ACC112 (cell line): Measurements from ENCODE around the gene UBE2C.
"Not testable (repeated sequence)": the region's sequence is repeated elsewhere in the genome, so short reads cannot be mapped to it uniquely, and the experiment has no call there.

ENCODE experiments used
- H2AFZ ChIP-seq: fragments of 200-600 bp; sonication (generic); one replicate; pipeline ENCODE4 v1.6.0; 2017; ENCODE audit warnings: antibody characterized with exemption, low read length; ENCODE audit not compliant: unreplicated experiment
- H3K27ac ChIP-seq: fragments of 200-600 bp; sonication (generic); 2 replicates; pipeline ENCODE4 v1.5.1; 2014; ENCODE audit warnings: low read depth, mild to moderate bottlenecking, antibody characterized with exemption, low read length, moderate library complexity
- H3K27me3 ChIP-seq: fragments of 200-600 bp; sonication (generic); 2 replicates; pipeline ENCODE4 v1.6.1; 2014; ENCODE audit warnings: mild to moderate bottlenecking, antibody characterized with exemption, low read length, moderate library complexity, mixed read lengths; ENCODE audit not compliant: insufficient read depth
- H3K36me3 ChIP-seq: fragments of 200-600 bp; sonication (generic); 2 replicates; pipeline ENCODE4 v1.6.1; 2016; ENCODE audit warnings: mild to moderate bottlenecking, antibody characterized with exemption, low read length, moderate library complexity, mixed read lengths; ENCODE audit not compliant: insufficient read depth
- H3K4me1 ChIP-seq: fragments of 200-600 bp; sonication (generic); one replicate; pipeline ENCODE4 v1.6.1; 2016; ENCODE audit warnings: low read length, mixed read lengths; ENCODE audit not compliant: insufficient read depth, unreplicated experiment, control insufficient read depth
- H3K4me3 ChIP-seq: fragments of 200-600 bp; sonication (generic); 2 replicates; pipeline ENCODE4 v1.5.1; 2014; ENCODE audit warnings: mild to moderate bottlenecking, low read depth, low read length
- H3K79me2 ChIP-seq: fragments of 200-600 bp; sonication (generic); one replicate; pipeline ENCODE4 v1.6.0; 2016; ENCODE audit warnings: low read length; ENCODE audit not compliant: control insufficient read depth, unreplicated experiment, insufficient read depth

UBE2C gene

DNA sequence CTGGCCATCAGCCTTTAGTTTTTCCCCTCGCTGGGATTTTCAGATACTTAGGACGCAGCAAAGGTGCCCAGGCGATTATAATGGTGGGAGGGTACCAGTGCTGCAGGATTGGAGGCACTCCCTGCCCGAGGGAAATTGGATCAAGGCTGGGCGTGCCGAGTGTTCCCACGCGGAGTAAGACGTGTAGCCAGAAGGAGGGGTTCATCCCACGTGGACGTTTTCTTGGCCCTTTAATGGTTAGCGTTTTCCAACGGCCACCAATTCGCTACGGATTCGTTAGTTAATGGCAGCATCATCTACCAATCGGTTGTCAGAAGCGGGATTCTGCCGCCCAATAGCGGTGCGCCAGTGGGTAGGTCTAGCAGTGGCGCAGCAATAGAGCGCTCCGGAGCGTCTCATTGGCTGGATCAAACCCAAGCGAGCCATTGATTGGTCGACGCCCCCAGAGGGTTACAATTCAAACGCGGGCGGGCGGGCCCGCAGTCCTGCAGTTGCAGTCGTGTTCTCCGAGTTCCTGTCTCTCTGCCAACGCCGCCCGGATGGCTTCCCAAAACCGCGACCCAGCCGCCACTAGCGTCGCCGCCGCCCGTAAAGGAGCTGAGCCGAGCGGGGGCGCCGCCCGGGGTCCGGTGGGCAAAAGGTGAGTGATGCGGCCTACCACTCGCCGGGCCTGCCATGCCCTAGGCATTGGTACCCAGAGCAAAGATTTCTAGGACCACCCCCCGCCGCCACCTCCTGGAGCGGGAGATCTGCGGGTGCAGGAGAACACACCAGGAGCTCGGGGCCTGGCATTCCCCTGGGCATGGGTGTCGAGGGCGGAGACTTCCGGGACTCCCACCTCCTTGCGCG, at the start of gene UBE2C:
TSS of gene UBE2C (plus strand) at position 488 of the 849 bp plus-strand sequence. CDS start at position 540, 52 bp downstream.
- H3K36me3 ChIP-seq: peaks cover 24% of the 10 kb centered on the region
- peaks cover 16% of the 10 kb centered on the region for H3K4me1 ChIP-seq
- peak within 1 kb of the TSS; percentile 61 for H3K27ac ChIP-seq
- H2AFZ ChIP-seq: peak within 1 kb of the TSS; percentile 67
- H3K79me2 ChIP-seq: peaks cover 30% of the 10 kb centered on the region
- peak within 1 kb of the TSS; percentile 88 for H3K4me3 ChIP-seq
- H3K27me3 ChIP-seq: no peaks in the 10 kb centered on the region

DNA sequence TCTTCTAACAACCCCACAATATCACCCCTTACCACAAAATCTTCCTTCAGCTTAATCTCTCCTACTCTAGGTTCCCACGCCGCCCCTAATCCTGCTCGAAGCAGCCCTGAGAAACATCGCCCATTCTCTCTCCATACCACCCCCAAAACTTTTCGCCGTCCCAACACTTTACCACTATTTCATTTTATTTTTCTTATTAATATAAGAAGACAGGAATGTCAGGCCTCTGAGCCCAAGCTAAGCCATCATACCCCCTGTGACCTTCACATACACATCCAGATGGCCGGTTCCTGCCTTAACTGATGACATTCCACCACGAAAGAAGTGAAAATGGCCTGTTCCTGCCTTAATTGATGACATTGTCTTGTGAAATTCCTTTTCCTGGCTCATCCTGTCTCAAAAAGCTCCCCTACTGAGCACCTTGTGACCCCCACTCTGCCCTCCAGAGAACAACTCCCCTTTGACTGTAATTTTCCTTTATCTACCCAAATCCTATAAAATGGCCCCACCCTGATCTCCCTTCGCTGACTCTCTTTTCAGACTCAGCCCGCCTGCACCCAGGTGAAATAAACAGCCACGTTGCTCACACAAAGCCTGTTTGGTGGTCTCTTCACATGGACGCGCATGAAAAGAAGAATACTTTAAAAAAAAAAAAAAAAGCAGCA, 47.7 kb upstream of the UBE2C start:
- not testable (repeated sequence) for H3K4me3 ChIP-seq, H3K79me2 ChIP-seq, H2AFZ ChIP-seq, H3K4me1 ChIP-seq, H3K27me3 ChIP-seq, H3K36me3 ChIP-seq, H3K27ac ChIP-seq

DNA sequence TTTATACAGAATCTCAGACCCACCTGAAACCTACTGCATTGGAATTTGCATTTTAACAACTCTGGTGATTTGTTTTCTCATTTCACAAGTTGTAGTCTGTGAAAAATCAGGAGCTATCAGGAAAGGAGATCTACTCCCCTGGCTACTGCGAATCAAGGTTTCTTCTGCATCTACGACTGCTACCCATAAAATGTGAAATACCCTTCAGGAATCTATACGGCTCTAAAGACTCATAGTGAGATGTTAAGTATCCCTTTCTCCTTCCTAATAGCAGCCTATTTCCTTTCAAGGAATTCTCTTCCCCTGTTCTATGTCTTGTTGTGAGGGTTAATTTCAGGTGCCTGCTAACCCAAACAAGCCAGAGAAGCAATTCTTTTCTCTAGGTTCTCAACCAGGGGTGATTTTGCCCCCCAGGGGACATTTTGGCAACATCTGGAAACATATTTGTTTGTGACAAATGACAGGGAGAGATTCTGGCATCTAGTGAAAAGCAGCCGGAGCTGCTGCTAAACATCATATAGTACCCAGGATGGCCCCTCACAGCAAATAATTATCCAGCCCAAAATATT, 47.1 kb upstream of the UBE2C start:
- Histone ChIP-seq H3K4me3 (no peak overlapping the region), H2AFZ (no peak overlapping the region), H3K27ac (no peak overlapping the region), H3K4me1 (no peaks in the 10 kb centered on the region), H3K27me3 (no peaks in the 10 kb centered on the region), H3K79me2 (no peaks in the 10 kb centered on the region), H3K36me3 (no peaks in the 10 kb centered on the region)

DNA sequence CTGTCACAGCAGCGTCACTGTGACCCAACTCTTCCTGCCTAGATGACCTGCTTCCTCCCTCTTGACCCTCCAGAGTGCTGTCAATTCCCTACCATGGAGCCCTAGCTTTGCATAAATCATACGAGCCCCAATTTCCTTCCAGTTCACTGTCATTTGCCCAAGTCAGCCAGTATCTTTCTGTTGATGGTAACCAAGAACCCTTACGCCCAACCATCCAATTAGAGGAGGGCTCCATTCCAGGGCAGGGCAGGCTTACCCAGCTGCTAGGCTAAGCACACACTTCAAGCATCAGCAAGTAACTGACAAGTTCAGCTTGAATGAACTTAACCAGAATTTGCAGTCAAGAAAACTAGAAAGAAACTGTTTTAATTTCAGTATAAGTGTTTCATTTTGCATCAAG, 46.5 kb upstream of the UBE2C start:
- no peak overlapping the region for H3K4me3 ChIP-seq
- no peaks in the 10 kb centered on the region for H3K4me1 ChIP-seq
- no peak overlapping the region for H3K27ac ChIP-seq
- H3K79me2 ChIP-seq: no peaks in the 10 kb centered on the region
- H3K27me3 ChIP-seq: no peaks in the 10 kb centered on the region
- H3K36me3 ChIP-seq: no peaks in the 10 kb centered on the region
- H2AFZ ChIP-seq: no peak overlapping the region

- Histone ChIP-seq H3K79me2 (no peaks in the 10 kb centered on the region), H2AFZ (no peak overlapping the region), H3K4me3 (no peak overlapping the region), H3K27me3 (no peaks in the 10 kb centered on the region), H3K4me1 (peaks cover 5% of the 10 kb centered on the region), H3K36me3 (no peaks in the 10 kb centered on the region), H3K27ac (no peak overlapping the region)
Measured at GRCh38 chr20:45768479-45768878, 44.0 kb upstream of the UBE2C start.

DNA sequence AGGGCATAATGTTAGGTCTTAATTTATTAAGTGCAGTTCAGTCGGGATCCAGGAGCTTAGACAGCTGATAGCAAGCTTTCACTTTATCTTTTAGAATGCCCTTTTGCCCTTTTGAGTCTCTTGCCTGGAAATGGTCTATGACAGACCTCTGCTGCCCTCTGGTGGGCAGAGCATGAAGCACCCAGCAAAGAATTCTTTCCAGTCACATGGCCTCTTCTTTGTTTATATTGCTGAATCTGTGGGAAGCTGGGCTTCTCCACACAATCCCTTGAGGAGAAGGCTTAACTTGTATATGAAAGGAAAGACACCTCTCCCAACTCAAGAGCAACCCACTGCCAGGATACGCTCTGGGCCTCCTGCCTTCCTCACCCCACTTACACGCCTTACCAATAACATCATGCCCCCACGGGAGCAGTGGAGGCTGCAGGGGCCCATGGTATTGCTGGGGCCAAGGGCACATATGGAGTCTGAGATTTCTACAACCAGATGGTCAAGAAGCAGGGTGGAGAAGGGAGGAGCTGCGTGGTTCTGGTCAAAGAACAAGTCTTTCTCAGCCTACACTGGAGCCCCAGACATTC, 41.2 kb upstream of the UBE2C start:
- H3K27ac ChIP-seq: no peak overlapping the region

DNA sequence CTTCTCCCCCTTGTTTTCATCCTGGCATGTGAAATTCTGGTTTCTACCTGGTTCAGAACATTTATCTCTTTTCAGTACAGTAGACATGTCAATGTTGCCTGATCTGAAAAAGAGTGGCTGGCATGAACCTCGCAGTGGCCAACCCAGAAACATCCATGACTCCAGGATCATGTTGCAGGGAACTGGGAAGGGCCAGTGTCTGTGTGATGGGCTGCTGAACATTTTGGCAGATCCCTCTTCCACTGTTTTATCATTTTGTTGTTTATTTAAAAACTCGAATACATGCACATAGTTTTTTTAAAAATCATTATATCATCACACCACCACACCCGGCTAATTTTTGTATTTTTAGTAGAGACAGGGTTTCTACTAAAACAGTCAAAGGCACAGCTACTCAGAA, 39.8 kb upstream of the UBE2C start:
- Histone ChIP-seq H3K79me2 (no peaks in the 10 kb centered on the region), H3K4me3 (no peak overlapping the region), H3K36me3 (no peaks in the 10 kb centered on the region), H3K27me3 (no peaks in the 10 kb centered on the region), H3K27ac (no peak overlapping the region), H3K4me1 (peaks cover 5% of the 10 kb centered on the region), H2AFZ (no peak overlapping the region)

More for the DNA sequence above, 41.2 kb upstream of the UBE2C start:
- no peak overlapping the region for H3K4me3 ChIP-seq
- no peaks in the 10 kb centered on the region for H3K27me3 ChIP-seq
- H3K79me2 ChIP-seq: no peaks in the 10 kb centered on the region
- H3K36me3 ChIP-seq: no peaks in the 10 kb centered on the region
- peak overlapping the region; percentile 63 for H2AFZ ChIP-seq
- peaks cover 5% of the 10 kb centered on the region for H3K4me1 ChIP-seq

DNA sequence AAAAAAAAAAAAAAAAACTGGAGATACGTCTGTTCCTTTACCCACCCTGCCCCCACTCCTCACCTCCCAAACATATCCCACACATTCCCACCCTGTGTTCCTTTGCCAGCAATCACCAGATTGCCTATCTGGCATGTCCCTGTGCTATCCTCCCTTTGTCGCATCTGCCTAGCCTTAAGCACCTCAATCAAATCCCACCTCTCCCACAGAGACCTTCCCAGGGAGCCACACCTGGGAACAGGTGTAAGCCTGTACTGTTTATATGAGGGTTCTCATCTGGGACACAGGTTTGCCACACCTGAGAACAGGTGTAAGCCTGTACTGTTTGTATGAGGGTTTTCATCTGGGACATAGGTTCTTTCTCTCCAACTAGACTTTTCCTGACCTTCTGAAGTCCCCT, 37.5 kb upstream of the UBE2C start:
- Histone ChIP-seq H3K79me2 (no peaks in the 10 kb centered on the region), H3K27me3 (no peaks in the 10 kb centered on the region), H3K27ac (no peak overlapping the region), H3K4me1 (peaks cover 24% of the 10 kb centered on the region), H3K36me3 (no peaks in the 10 kb centered on the region), H2AFZ (no peak overlapping the region), H3K4me3 (no peak overlapping the region)

DNA sequence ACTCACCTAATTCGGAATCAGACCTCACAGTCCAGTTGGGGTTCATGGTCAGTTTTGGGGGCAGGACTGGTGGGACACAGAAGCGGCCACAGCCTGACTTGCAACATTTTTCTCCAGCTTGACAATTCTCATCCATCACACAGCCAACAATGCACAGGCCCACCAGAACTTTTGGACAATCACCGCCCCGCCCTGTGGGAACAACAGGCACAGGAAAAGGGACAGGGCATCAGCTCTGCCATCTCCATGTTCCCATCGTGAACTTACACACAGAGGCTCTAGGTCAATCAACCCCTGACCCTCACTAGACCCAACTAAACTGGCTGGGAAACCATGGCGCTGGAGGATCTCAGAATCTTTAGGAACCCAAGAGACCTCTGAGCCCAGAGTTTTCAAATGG, 37.0 kb upstream of the UBE2C start:
- Histone ChIP-seq H3K27ac (no peak overlapping the region), H3K36me3 (no peaks in the 10 kb centered on the region), H3K4me1 (peaks cover 28% of the 10 kb centered on the region), H3K4me3 (no peak overlapping the region), H2AFZ (no peak overlapping the region), H3K79me2 (no peaks in the 10 kb centered on the region), H3K27me3 (no peaks in the 10 kb centered on the region)

- no peaks in the 10 kb centered on the region for H3K79me2 ChIP-seq
- no peak overlapping the region for H2AFZ ChIP-seq
- H3K27ac ChIP-seq: no peak overlapping the region
- no peaks in the 10 kb centered on the region for H3K36me3 ChIP-seq
- no peaks in the 10 kb centered on the region for H3K27me3 ChIP-seq
- H3K4me3 ChIP-seq: no peak overlapping the region
- H3K4me1 ChIP-seq: peaks cover 37% of the 10 kb centered on the region
Measured at GRCh38 chr20:45776931-45777330, 35.5 kb upstream of the UBE2C start.
